NCI-H2081 (cell line): ENCODE data around the gene KRTAP1-3.
A peak's percentile ranks its signal among the peaks of the same experiment; 100 is the strongest.
"Not testable (repeated sequence)": the region's sequence is repeated elsewhere in the genome, so short reads cannot be mapped to it uniquely, and the experiment has no call there.

Source experiments
- DNase-seq, 2 experiments: peaks; one replicate each; lab custom pipeline; 2025; lab: John Stamatoyannopoulos, UW

KRTAP1-3 gene, protein sequence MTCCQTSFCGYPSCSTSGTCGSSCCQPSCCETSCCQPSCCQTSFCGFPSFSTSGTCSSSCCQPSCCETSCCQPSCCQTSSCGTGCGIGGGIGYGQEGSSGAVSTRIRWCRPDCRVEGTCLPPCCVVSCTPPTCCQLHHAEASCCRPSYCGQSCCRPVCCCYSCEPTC

GRCh38 chr17:41034346-41034935 lies at the start of gene KRTAP1-3:
KRTAP1-3 (minus strand) TSS chr17:41034874; CDS start chr17:41034821, 53 bp downstream.
- peak; percentile 34 to 74 for DNase-seq

- DNase-seq: not testable (repeated sequence)
Observed at GRCh38 chr17:41084100-41084856, 49.6 kb upstream of the KRTAP1-3 start, which contains the start of gene KRTAP4-7. KRTAP4-7 (plus strand) TSS chr17:41084150; CDS start chr17:41084207, 57 bp downstream.

DNA sequence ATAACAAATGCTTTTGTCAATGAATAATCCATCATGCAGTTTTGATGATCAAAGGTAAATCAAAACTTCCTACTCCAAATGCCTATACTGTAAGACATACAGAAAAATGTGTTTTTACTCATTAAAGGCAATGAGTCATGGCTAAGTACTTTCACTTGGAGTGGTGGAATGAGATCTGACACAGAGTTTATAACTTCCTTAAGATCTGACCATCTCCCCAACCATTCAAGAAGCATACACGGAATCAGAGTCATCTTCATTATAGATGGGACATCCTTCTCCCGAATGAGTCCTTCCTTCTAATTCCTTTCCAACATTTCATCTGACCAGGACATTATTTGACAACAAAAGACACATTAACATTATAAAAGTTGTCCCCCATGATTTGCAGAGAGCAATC lies 48.8 kb upstream of the KRTAP1-3 start:
- not testable (repeated sequence) for DNase-seq

GRCh38 chr17:41082626-41083025 lies 48.0 kb upstream of the KRTAP1-3 start:
- no peak for DNase-seq

DNA sequence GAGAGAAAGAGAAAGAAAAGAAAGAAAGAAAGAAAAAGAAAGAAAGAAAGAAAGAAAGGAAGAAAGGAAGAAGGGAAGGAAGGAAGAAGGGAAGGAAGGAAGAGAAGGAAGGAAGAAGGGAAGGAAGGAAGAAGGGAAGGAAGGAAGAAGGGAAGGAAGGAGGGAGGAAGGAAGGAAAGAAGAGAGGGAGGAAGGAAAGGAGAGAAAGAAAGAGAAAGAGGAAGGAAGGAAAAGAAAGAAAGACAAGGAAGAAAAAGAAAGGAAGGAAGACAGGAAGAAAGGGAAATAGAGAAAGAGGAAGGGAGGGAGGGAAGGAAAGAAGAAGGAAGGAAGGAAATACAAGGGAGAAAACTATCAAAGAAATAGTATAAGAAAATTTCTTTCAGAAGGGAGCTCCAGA lies 42.1 kb upstream of the KRTAP1-3 start:
- no peak for DNase-seq

DNA sequence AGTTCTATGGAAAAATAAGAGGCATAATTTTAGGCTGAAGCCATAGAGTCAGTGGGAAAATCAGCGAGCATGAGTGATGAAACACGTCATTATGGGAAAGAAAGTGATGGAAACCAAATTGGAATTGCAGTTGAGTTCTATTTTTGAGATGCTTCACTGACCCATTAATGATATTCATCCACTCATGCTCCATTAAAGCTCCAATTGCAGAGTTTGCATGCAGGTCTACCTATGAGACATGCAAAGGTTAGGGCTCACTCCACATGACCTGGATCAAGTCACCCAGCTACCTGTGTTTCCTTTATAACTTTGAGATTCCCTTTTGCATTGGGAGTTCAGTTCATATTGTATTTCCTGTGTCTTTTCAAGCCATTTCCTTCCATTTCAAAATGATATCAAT lies 39.0 kb upstream of the KRTAP1-3 start:
- no peak for DNase-seq

DNA sequence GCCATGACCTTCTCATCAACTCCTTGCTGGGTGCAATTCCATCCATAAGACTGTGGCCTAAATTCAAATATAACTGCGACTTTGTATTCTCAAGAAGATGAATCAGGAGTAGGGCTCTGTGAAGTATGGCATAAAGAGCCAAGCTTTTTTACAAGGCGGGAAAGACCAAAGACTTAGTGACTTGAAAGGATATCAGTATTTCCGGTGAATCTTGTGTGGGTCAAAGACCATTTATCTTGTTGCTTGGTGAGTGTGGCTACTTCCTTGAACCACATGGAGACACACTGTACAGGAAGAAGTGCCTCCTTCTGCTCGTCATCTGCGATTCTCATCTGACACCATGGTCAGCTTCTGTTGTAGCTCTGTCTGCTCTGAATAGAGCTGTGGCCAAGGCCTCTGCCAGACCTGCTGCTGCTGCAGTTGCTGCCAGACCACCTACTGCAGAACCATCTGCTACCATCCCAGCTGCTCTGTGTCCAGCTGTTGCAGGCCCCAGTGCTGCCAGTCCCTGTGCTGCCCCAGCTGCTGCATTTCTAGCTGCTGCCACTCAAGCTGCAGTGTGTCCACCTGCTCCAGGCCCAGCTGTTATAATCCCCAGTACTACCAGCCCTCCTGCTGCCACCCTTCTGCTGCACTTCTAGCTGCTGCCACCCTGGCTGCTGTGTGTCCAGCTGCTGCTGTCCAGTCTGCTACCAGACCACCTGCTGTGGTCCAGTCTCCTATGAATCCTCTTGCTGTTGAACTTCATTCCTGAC lies 37.1 kb upstream of the KRTAP1-3 start:
- DNase-seq: peak in 1 of 2 experiments; percentile 14

DNA sequence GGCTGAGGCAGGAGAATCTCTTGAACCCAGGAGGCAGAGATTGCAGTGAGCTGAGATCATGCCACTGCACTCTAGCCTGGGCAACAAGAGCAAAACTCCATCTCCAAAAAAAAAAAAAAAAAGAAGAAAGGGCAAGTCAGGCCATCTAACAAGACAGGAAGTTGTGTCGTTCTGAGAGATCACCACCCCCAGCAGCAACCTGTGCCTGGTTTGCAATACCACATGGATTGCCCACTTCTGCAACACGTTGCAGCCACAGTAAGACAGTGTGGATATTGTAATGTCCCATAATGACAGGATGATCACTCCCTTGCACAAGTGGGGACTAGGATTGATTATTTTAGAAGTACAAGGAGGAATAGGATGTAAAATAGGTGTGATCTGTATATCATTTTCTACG lies 34.4 kb upstream of the KRTAP1-3 start:
- no peak for DNase-seq

DNA sequence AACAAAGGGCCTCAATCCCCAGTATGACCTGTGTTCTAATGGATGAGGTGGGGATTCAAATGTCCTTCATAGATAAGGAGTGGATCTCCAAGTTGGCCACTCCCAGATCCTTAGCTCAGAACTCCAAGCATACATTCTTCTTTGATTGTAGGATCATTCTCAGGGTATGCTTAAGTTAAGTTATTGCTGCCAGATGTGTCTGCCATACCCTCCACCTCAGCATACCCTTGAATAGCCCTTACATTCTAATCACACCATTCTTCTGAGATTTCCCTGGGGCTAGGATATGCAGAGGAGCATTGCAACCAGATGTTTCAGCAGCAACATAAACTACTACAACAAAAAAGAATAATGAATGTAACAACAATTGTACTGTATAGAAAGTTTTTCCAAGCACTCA lies 32.6 kb upstream of the KRTAP1-3 start:
- no peak for DNase-seq

- DNase-seq: no peak
Observed at GRCh38 chr17:41065829-41066624, 31.4 kb upstream of the KRTAP1-3 start, which contains the start of gene KRTAP2-4. KRTAP2-4 (minus strand) TSS chr17:41065879; CDS start chr17:41065845, 34 bp downstream.

DNA sequence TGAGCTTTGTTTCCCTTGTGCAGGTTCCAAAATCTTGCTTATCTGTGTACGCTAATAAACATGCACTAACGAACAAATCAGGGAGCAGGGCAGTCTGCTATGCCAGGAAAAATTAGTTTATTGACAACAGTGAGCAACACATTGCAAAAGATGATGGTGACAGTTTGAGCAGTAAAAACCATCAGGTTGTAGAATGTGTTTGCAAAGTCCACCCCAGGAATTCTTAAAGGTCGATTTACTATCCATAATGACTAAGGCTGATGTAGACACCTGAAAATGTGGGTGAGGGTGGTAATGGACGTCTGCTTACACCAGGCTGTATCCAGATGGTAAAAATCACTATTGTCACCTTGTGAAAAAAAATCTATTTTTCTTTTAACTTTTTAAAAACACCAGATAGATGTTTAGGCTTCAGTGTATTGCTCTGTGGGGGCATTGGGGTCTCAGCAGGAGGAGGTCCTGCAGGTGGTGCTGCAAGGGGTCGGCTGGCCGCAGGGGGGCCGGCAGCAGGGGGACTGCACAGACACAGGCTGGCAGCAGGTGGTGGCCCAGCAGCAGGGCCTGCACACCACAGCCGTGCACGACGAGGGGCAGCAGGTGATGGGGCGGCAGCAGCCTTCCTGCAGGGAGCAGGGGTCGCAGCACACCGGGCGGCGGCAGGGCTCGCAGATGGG lies 30.5 kb upstream of the KRTAP1-3 start:
- not testable (repeated sequence) for DNase-seq

GRCh38 chr17:41064301-41064700 lies 29.6 kb upstream of the KRTAP1-3 start:
- no peak for DNase-seq

GRCh38 chr17:41063449-41063848 lies 28.8 kb upstream of the KRTAP1-3 start:
- no peak for DNase-seq

DNA sequence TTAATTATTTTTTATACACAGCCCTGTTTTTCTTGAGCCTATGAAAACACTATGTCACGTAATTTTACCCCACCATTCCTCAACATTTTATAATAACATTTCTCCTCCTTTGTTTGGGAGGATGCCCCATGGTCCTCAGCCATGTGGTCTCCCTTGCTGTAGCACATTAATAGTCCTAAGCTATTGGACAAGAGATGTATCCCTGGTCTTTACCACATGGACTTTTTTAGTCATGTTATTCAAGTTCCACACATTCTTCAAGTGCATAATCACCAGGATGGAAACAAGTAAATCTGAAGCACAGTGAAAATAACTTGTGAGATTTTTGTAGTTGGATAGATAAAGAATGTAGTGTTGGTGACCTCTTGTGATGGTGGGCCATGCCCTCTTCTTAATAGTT lies 27.3 kb upstream of the KRTAP1-3 start:
- no peak for DNase-seq

DNA sequence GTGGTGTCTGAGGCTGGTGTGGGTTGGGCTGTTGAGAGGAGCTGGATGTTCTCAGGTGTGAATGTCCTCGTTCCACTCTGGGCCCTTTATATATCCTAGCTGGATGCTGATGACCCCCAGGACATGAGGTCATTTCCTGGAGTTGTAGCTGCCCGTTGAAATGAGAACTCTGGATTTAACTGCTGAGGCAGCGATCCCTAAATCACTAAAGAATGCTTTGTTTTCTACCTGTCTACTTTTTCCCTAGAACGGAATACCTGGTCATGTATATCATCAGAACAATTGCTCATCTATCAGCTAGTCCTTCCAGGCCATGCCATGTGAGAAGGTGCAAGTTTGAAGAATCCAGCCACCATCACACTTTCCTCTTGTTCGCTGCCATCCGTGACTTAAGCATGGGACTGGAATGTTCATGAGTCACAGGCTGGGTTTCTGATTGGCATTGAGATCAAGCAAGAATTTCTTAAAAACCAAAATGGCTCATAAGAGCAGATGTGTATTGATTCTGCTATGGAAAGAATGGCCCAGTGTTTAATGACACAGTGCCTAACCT lies 25.5 kb upstream of the KRTAP1-3 start, which contains the start of gene KRTAP2-3:
KRTAP2-3 (minus strand) TSS at position 63 of the 553 bp plus-strand sequence. CDS start 64 bp downstream, outside the sequence.
- no peak for DNase-seq

GRCh38 chr17:41059276-41060051 lies 24.8 kb upstream of the KRTAP1-3 start:
- DNase-seq: not testable (repeated sequence)

DNA sequence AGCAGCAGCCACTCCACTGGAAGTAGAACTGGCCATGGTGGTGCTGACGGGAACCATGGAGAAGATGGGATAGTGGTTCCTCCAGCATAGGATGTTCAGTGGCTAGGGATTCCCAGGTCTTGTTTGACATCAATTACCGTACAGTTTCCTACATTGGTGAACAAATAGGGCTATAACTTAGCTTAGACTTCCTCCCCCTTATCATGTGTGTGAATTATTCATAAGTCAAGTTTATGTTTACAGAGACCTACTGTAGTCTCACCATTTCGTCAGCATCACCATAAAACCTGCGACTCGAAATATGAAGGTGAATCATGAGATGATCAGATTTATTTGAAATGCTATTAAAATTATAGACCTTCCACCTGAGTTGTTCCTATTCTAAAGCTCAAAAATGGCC lies 24.1 kb upstream of the KRTAP1-3 start:
- DNase-seq: no peak

GRCh38 chr17:41057547-41057946 lies 22.9 kb upstream of the KRTAP1-3 start:
- DNase-seq: no peak

DNA sequence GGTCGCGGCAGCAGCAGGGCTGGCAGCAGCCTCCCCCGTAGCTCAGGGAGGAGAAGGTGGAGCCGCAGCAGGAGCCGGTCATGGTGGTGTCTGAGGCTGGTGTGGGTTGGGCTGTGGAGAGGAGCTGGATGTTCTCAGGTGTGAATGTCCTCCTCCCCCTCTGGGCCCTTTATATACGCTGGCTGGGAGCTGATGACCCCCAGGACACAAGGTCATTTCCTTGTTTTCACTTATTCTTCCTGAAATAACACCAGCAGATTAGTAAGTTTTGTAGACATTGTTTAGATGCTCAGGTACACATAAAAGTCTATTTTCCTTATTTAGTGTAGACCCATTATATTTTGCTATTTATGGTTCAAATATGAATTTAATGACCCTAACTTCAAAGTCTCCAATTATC lies 20.5 kb upstream of the KRTAP1-3 start, which contains the start of gene KRTAP2-2:
KRTAP2-2 (minus strand) TSS at position 101 of the 400 bp plus-strand sequence; CDS start at position 82, 19 bp downstream.
- not testable (repeated sequence) for DNase-seq
